ENCODE results near the gene DNTT.

DNTT gene

GRCh38 chr10:96304230-96304629 is at the start of gene DNTT:
Gene DNTT (plus strand): TSS chr10:96304434. CDS start chr10:96304498, 64 bp downstream.
- DNase-seq, result no peak

GRCh38 chr10:96254976-96255375 is 49.3 kb upstream of the DNTT start:
- DNase-seq, result no peak

- no peak for DNase-seq
These were observed 48.5 kb upstream of the DNTT start for GRCh38 chr10:96255549-96256333.

- no peak for DNase-seq
These were observed 46.3 kb upstream of the DNTT start for GRCh38 chr10:96257944-96258343.

- DNase-seq, result no peak
These were observed 45.1 kb upstream of the DNTT start for GRCh38 chr10:96259150-96259549.

GRCh38 chr10:96260014-96260413 is 44.2 kb upstream of the DNTT start:
- no peak for DNase-seq

- DNase-seq, result no peak
These were observed 43.1 kb upstream of the DNTT start for GRCh38 chr10:96261132-96261531.

GRCh38 chr10:96261930-96262329 is 42.3 kb upstream of the DNTT start:
- no peak for DNase-seq

- DNase-seq, result no peak
These were observed 41.1 kb upstream of the DNTT start for GRCh38 chr10:96263176-96263575.

- DNase-seq, result no peak
These were observed 40.6 kb upstream of the DNTT start for GRCh38 chr10:96263669-96264068.

- no peak for DNase-seq
These were observed 39.3 kb upstream of the DNTT start for GRCh38 chr10:96264938-96265337.

GRCh38 chr10:96266118-96266770 is 38.0 kb upstream of the DNTT start:
- DNase-seq, result no peak

- DNase-seq, result no peak
These were observed 37.0 kb upstream of the DNTT start for GRCh38 chr10:96267234-96267705.

- no peak for DNase-seq
These were observed 35.8 kb upstream of the DNTT start for GRCh38 chr10:96268341-96268909.

GRCh38 chr10:96269438-96270300 is 34.6 kb upstream of the DNTT start:
- no peak for DNase-seq

- no peak for DNase-seq
These were observed 33.7 kb upstream of the DNTT start for GRCh38 chr10:96270571-96270970.

GRCh38 chr10:96271016-96271815 is 33.0 kb upstream of the DNTT start, which contains the start of gene BLNK:
Gene BLNK (minus strand): TSS chr10:96271569. CDS start chr10:96271398, 171 bp downstream.
- no peak for DNase-seq

- no peak for DNase-seq
These were observed 31.6 kb upstream of the DNTT start for GRCh38 chr10:96272316-96273280.

- DNase-seq, result no peak
These were observed 28.4 kb upstream of the DNTT start for GRCh38 chr10:96275685-96276418.

- no peak for DNase-seq
These were observed 27.8 kb upstream of the DNTT start for GRCh38 chr10:96276426-96276825.
